Lower leg skin (tissue), 3 donors: Measurements from ENCODE around the gene SPTAN1.

Experiments
- POLR2A ChIP-seq, 2 donors: fragments of 450-650 bp; IDR thresholded peaks; one replicate each; pipeline ENCODE4 v1.6.1; 2016 to 2017; ENCODE audit warnings: antibody characterized with exemption in 2 of 2, mild to moderate bottlenecking in 1 of 2, moderate library complexity in 1 of 2
- TF ChIP-seq, protein P1 (sequence below), 3 donors: fragments of 450-650 bp; IDR thresholded peaks; one replicate each; pipeline ENCODE4 v1.5.1; 2016; ENCODE audit warnings: antibody characterized with exemption in 3 of 3, mild to moderate bottlenecking in 3 of 3, moderate library complexity in 2 of 3

- TF ChIP-seq, protein P1, sequence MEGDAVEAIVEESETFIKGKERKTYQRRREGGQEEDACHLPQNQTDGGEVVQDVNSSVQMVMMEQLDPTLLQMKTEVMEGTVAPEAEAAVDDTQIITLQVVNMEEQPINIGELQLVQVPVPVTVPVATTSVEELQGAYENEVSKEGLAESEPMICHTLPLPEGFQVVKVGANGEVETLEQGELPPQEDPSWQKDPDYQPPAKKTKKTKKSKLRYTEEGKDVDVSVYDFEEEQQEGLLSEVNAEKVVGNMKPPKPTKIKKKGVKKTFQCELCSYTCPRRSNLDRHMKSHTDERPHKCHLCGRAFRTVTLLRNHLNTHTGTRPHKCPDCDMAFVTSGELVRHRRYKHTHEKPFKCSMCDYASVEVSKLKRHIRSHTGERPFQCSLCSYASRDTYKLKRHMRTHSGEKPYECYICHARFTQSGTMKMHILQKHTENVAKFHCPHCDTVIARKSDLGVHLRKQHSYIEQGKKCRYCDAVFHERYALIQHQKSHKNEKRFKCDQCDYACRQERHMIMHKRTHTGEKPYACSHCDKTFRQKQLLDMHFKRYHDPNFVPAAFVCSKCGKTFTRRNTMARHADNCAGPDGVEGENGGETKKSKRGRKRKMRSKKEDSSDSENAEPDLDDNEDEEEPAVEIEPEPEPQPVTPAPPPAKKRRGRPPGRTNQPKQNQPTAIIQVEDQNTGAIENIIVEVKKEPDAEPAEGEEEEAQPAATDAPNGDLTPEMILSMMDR (IDR thresholded peaks at IDR 0.05): no peak
- peak in 1 of 2 donors; percentile 43 for TF ChIP-seq POLR2A (IDR thresholded peaks at IDR 0.05)
These were observed 47.6 kb upstream of the SPTAN1 start, which contains the start of gene GLE1 for GRCh38 chr9:128504485-128505413.
